GM12891 (cell line): ENCODE measurements around the gene CNOT2.

Experiments used
- POLR2A ChIP-seq: IDR thresholded peaks from 2 replicates; pipeline ENCODE4 v1.6.1; 2011; ENCODE audit warnings: low read depth, low read length, control low read depth
- POLR2AphosphoS5 ChIP-seq: IDR thresholded peaks from 2 replicates; pipeline ENCODE4 v1.6.1; 2011; ENCODE audit warnings: low read depth, low read length, control low read depth
- POU2F2 ChIP-seq: IDR thresholded peaks from 2 replicates; pipeline ENCODE4 v1.6.1; 2011; ENCODE audit warnings: low read depth, mild to moderate bottlenecking, control low read depth, low read length, moderate library complexity
- TAF1 ChIP-seq: IDR thresholded peaks from 2 replicates; pipeline ENCODE4 v1.6.1; 2011; ENCODE audit warnings: low read depth, low read length, control low read depth

- TF ChIP-seq POLR2A (no peak), TAF1 (no peak), POU2F2 (no peak), POLR2AphosphoS5 (no peak)
Observed at GRCh38 chr12:70267550-70267949, 24.3 kb downstream of the CNOT2 start.
